Neural progenitor cell (in vitro differentiated cells): Measurements from ENCODE around the gene RGS11.

ENCODE experiments used
- CTCF ChIP-seq: fragments of 200-600 bp; sonication (generic); IDR thresholded peaks from 2 replicates; pipeline ENCODE4 v1.5.1; 2017; ENCODE audit warnings: antibody characterized with exemption, mild to moderate bottlenecking
- EZH2 ChIP-seq: fragments of 200-600 bp; sonication (generic); IDR thresholded peaks from 2 replicates; pipeline ENCODE4 v1.6.1; 2017; ENCODE audit warnings: antibody characterized with exemption, mild to moderate bottlenecking, moderate library complexity
- EZH2phosphoT487 ChIP-seq: fragments of 200-600 bp; sonication (generic); IDR thresholded peaks from 2 replicates; pipeline ENCODE4 v1.6.1; 2017; ENCODE audit warnings: antibody characterized with exemption

- TF ChIP-seq EZH2, result no peak
- TF ChIP-seq CTCF, result no peak
- no peak for TF ChIP-seq EZH2phosphoT487
These were observed 9.2 kb downstream of the RGS11 start for GRCh38 chr16:266258-267164.
